Epithelial cell of esophagus (primary cell): ENCODE data around the gene GBGT1.

Source experiments
- DNase-seq: peaks from one replicate; pipeline ENCODE4 v3.0.0; 2010; ENCODE audit warnings: low read depth
- H3K4me3 ChIP-seq: 2 replicates; pipeline ENCODE4 v1.5.1; 2011; ENCODE audit warnings: mild to moderate bottlenecking, low read length, control low read depth
- TF ChIP-seq, protein P1 (sequence below): IDR thresholded peaks from 2 replicates; pipeline ENCODE4 v1.5.1; 2011; ENCODE audit warnings: low read depth, mild to moderate bottlenecking, low read length, control low read depth, inconsistent platforms; ENCODE audit not compliant: insufficient read depth; ENCODE audit errors: missing control alignments

The GBGT1 gene

DNA sequence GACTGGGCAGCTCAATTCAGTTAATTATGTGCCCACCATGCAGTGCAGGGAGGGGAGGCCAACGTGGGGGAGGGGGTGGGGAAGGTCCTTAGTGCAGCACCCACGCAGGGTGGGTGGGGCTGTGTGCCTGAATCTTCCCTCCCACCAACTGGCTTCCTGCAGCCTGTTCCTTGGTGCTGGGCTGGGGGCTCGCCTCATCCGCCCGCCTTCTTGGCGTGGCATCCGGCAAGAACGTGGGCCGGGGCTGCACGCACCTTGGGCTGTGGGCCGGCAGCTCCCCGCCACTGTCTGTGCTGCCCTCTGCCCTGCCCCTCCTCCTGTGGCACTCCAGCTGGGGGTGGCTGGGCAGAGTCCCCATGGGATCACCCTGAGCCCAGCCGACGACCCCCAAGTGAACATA, 23.1 kb downstream of the GBGT1 start:
- no peak overlapping the region for H3K4me3 ChIP-seq
- no peak for DNase-seq
- TF ChIP-seq, protein P1, sequence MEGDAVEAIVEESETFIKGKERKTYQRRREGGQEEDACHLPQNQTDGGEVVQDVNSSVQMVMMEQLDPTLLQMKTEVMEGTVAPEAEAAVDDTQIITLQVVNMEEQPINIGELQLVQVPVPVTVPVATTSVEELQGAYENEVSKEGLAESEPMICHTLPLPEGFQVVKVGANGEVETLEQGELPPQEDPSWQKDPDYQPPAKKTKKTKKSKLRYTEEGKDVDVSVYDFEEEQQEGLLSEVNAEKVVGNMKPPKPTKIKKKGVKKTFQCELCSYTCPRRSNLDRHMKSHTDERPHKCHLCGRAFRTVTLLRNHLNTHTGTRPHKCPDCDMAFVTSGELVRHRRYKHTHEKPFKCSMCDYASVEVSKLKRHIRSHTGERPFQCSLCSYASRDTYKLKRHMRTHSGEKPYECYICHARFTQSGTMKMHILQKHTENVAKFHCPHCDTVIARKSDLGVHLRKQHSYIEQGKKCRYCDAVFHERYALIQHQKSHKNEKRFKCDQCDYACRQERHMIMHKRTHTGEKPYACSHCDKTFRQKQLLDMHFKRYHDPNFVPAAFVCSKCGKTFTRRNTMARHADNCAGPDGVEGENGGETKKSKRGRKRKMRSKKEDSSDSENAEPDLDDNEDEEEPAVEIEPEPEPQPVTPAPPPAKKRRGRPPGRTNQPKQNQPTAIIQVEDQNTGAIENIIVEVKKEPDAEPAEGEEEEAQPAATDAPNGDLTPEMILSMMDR: no peak

DNA sequence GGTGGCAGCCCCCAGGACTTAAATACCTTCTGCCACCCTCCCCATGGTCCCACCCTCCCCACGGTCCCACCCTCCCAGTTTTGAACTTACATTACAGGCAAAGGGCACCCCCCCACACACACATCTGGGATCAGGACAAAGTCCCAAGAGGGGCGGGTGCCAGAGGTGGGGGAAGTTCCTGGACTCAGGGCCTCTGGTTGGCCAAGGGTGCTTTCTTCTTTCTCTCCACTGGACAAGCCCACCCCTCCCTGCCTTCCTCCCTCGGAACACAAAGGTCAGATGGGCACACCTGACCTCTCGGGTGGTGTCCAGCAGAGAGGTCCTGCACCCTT, 23.6 kb downstream of the GBGT1 start:
- H3K4me3 ChIP-seq: no peak overlapping the region
- TF ChIP-seq, protein P1: no peak
- no peak for DNase-seq

DNA sequence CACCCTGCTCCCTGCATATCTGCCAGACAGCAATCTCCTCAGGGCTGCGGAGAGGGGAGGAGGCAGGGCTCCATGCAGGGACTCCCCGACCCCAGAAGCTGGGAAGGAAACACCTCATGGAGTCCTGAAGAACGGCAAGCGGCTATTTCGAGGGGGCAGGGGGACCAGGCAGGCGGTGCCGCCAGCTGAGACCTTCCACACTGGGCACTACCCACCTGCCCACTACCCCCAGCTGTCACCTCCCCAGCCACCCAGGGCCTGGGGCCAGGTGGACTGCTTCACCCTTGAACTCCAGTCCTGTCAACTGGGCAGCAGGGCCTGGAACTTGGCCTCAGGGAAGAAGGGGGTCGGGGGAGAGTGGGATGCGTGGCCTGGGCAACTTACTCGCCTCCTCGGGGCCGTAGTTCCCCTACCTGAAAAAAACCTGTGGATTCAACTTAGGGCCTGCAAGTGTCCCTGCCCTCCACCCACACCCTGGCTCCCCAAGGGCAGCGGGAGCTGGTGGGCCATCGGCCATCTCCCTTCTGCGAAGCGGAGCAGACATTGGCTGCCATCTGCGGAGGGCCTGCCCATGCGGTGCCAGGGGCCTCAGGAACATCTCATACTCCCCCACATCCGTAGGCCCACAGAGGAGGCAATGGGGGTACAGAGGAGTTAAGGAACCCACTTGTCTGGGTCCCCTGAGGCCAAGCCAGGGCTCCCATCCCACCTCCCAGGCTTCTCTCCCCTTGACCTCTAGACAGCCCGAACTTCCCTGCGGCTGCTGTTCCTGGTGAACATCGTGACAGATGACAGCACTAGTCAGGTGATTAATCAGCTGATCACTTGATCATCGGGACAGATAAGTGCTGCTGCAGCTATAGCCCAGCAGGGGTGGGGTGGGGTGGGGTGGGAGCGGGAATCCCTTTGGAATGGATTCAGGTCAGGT, 24.2 kb downstream of the GBGT1 start:
- H3K4me3 ChIP-seq: no peak overlapping the region
- DNase-seq: no peak
- TF ChIP-seq, protein P1: no peak

DNA sequence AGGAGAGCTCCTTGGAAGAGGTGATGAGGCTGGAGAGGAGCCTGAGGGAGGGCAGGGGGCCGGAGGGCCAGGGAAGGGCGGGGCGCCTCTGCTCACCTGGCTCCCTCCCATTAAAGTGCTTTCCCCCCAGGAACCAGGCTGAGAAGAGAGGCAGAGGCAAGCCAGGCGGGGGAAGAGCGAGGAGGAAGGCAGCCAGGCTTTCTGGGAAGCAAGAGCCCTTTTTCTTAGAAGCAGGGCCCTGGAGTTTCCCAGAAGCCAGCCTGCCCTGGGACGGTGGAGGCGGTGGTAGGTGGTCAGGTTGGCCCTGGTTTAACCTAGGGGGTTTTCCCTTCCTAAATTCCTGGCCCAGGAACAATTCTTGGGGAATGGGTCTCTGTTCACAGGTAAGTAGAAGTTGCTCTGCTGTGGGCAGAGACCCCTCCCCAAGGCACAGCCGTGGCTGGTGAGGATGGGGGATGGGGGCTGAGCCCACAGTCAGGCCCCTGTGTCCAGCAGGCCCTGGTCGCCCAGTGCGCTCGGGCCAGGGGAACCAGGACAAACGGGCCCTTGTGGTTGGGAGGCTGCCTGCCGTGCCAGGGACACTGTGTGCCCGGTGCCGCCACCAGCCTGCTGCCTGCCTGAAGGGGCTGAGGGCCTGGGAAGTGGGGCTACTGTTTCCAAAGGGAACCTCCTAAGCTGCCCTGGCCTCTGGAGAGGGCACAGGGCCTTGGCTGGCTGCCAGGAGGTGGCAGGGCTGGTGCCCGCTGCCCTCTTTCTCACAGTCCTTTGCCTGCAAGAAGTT, 26.1 kb downstream of the GBGT1 start:
- TF ChIP-seq, protein P1: no peak
- no peak for DNase-seq
- no peak overlapping the region for H3K4me3 ChIP-seq

DNA sequence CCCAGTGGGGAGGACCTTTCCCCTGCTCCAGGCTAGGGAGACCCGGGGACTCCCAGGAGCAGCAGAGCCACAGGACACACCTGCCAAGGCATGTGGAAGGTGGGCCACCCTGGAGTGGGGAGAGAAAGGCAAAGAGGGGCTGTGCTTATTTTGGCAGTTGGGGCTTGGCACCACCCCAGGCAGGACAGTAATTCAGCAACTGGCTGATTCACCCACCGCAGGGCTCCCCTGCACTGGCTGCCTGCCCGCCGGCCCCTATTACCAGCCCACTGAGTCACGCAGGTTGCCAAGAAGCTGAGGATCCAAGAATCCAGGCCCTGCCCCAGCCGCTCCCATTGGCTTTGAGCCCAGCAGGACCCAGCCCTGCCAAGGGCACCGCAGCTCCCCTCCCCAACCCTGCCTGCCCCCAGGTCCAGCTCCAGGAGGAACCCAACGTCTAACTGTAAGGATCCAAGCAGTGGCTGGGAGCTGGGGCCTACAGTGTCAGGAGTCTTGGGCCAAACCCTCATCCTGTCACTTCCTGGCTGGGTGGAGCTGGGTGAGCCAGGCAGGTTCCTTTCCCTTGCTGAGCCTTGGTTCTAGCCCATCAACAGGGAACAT, 28.5 kb downstream of the GBGT1 start:
- peak; percentile 98 for DNase-seq
- H3K4me3 ChIP-seq: no peak overlapping the region
- TF ChIP-seq, protein P1: no peak

DNA sequence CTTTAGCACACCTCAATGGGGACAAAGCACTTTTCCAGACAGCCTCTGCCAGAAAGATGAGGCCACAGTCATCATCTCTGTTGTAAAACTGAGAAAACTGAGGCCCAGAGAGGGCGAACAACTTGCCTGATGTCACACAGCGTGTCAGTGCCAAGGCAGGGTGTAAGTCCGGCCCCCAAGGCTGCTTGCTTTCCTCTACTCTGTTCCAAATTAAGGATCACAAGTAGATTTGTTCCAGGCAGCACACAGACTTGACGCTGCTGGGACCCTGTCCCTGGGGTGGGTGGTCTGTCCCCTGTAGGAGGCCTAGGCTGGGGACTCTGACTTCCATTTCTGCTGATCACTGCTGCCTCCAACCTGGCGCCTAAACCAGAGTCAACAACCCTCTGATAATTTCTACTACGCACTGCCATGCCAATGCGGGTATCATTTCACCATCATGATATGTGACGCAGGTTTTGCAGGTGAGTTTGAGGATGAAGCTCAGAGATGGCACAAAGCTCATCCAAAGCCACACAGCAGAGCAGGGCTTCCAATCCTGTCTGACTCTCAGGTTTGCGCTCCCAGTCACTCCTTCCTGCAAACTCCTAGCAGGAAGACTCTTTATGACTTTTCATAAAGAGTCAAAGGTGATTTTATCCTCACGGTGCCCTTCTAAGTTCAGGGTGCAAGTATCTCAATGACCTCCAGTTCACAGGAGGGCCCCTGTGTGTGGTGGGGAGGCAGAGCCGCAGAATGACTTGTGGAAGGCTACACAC, 29.1 kb downstream of the GBGT1 start:
- no peak overlapping the region for H3K4me3 ChIP-seq
- TF ChIP-seq, protein P1: no peak
- peak; percentile 42 for DNase-seq
